HG03103 (cell line): ENCODE data around the gene CNIH2.
"Not testable (repeated sequence)": the region's sequence is repeated elsewhere in the genome, so short reads cannot be mapped to it uniquely, and the experiment has no call there.

ENCODE experiments used
- ATAC-seq: cut with Tn5 transposase; IDR thresholded peaks from one replicate; pipeline ENCODE4 v1.9.1; 2021; ENCODE audit warnings: low read depth; ENCODE audit not compliant: unreplicated experiment

CNIH2 gene

DNA sequence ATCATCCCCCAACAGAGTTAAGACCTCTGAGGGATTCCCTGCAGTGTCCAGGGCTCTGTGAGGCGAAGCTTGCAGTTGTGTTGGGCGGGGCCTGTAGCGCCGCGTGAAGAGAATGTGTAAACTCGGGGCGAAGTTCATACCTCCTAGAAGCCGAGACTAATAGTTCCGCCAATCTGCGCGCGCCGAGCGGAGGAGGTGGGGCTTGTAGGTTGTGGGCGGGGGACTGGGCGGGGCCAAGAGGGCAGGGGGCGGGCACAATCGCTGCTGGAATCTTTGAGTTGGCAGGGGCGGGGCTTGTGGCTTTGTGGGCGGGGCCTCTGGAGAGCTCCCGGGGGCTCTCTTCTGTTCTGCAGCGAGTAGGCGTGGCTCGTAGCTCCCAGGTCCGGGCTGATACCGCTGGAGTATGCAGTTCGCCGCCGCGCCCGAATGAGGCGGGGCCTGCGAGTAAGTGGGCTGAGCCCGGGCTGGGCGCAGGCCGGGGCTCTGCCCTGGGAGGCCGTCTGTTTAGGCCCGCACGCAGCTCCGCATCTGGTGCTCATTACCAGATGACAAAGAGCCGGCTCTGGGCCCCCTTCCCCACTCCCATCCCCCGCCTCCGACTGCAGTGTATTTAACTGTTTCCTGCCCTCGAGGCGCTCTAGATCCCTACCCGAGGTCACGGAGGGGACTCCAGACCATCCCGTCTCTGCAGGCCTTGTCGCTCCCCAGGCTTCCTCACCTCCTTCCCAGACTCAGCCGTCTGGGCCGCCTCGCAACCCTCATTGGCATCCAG, 34.8 kb downstream of the CNIH2 start:
- peak; percentile 60 for ATAC-seq

DNA sequence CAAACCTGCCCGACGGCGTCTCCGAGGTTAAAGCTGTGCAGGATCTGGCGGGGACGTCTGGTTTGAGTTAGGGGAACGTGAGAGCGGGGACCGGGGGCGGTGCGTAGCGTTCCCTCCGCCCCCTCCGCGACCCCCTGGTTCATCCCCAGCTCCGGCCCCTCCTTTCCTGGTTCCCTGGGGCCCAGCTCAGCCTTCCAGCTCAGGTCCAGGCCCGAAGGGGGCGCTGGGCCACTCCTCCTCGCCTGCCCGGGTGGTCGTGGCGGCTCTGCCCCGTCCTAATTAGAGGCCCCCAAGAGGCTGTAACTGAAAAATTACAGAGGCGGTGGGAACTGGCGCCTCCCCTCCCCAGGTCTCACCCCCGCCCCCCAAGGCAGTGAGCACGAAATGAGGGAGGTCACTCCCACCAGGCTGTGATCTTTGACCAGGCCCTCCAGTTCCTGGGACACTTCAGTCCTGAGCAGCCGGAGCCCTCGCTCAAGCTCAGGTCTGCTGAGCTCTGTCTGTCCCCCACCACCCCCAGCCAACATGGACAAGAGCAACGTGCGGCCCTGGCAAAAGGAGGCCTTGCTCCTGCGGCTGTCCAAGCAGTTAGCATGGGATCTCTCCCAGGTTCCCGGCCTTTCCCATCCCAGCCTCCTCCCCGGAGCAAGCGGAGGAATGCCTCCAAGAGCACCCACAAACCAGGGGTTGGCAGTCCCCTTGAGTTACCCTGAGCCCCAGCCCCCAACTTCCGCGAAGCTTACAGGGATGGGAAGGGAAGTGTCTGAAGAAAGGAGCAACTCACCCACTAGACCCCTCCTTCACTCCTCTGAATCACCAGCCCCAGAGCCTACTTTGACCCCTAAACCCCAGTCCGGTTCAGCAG, 35.6 kb downstream of the CNIH2 start:
- ATAC-seq = no peak

DNA sequence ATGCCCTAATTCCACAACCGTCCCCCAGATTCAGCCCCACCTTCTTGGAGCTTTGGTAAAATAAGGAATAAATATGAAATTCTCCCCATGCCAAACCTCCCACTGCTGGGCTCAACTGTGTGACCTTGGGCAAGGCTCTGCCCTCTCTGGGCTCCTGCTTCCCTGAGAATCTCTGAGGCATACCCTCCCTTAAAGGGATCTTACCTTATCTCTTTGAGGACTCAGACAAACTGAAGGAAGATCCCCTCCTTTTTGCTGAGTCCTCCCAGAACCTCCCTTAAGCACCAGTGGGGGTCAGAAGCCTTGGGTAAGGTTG, 36.2 kb downstream of the CNIH2 start:
- no peak for ATAC-seq

- ATAC-seq = no peak
Measured at GRCh38 chr11:66314561-66315497, 36.9 kb downstream of the CNIH2 start.

GRCh38 chr11:66315498-66315885, 37.5 kb downstream of the CNIH2 start:
- ATAC-seq = no peak

- ATAC-seq = no peak
Measured at GRCh38 chr11:66315921-66316811, 38.2 kb downstream of the CNIH2 start.

GRCh38 chr11:66316849-66317251, 38.9 kb downstream of the CNIH2 start, which contains the start of gene CD248:
TSS of gene CD248 (minus strand) at chr11:66317044. CDS start at chr11:66317027, 17 bp downstream.
- ATAC-seq = no peak

DNA sequence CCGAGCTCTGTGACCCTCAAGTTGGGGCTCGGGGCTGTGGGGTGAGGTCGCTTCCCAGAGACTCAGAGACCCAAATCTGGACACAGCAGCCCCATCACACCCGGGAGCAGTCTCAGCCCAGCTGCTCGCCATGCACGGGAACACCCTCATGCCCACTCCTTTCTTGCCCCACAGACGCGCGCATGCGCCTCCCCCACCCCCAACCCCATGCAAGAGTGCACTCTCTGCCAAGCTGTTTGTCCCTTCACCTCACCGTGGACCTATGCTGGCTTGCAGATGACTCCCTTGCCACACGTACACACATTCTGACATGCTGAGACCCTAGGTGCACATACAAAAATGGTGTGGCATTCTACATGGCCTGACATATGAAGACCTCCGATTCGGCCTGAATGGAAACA, 39.3 kb downstream of the CNIH2 start:
- ATAC-seq = no peak

DNA sequence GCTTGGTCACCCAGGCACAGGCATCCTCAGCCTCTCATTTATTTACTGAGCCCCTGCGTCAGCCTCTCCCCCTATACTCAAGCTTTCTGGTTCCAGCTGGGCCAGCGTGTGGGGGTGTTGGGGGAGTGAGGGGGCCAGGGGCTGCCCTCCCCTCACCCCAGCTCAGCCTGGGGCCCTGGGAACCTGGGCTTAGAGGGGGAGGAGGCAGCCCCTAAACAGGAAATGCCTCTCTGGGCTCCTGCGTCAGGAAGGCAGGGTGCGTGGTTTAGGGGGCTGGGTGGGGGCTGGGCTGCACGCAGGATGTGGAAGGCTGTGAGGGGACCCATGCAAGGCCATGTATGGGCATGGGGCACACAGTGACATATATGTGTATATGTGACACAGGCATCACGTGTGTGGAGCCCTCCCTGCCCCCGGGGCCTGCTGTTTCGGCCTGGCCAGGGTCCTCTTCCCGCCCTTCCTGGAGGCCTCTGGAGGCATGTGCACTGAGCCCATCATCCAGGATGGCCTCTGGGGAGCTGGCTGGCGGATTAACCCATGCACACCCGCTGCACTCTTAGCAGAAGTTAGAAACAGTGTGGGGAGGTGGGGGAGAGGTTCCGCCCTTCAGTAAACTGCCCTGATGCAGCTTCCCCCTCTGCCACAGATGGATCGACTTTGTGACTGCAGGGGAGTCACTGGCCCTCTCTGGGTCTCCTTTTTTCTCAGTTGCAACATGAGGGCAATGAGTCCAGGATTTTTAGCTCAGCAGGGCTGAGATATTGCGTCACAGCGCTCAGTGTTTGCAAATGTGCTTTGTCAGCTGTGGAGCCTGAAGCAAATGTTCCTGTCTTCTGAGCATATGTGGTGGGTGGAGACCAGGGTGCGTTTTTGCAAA, 40.0 kb downstream of the CNIH2 start:
- ATAC-seq = no peak

DNA sequence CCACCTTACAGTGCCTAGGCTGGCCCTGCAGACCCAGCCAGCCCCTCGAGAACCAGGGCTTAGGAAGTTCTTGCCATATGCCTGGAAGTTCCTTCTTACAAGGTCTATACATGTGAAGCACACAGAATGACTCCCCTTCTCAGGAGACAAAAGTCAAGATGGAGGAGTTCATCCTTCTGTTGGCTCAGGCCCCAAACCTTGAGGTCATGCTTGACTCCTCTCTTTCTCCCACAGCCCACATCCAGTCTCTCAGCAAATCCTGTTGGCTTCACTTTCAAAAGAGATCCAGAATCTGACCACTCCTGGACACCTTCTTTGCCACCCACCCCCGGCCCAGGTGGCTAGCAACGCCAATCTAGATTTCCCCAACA, 40.6 kb downstream of the CNIH2 start:
- ATAC-seq = no peak

DNA sequence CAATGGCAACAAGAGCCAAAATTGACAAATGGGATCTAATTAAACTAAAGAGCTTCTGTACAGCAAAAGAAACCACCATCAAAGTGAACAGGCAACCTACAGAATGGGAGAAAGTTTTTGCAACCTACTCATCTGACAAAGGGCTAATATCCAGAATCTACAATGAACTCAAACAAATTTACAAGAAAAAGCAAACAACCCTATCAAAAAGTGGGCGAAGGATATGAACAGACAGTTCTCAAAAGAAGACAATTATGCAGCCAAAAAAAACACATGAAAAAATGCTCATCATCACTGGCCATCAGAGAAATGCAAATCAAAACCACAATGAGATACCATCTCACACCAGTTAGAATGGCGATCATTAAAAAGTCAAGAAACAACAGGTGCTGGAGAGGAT, 42.3 kb downstream of the CNIH2 start:
- ATAC-seq = not testable (repeated sequence)

DNA sequence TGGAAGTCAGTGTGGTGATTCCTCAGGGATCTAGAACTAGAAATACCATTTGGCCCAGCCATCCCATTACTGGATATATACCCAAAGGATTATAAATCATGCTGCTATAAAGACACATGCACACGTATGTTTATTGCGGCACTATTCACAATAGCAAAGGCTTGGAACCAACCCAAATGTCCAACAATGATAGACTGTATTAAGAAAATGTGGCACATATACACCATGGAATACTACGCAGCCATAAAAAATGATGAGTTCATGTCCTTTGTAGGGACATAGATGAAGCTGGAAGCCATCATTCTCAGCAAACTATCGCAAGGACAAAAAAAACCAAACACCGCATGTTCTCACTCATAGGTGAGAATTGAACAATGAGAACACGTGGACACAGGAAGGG, 42.8 kb downstream of the CNIH2 start:
- not testable (repeated sequence) for ATAC-seq

DNA sequence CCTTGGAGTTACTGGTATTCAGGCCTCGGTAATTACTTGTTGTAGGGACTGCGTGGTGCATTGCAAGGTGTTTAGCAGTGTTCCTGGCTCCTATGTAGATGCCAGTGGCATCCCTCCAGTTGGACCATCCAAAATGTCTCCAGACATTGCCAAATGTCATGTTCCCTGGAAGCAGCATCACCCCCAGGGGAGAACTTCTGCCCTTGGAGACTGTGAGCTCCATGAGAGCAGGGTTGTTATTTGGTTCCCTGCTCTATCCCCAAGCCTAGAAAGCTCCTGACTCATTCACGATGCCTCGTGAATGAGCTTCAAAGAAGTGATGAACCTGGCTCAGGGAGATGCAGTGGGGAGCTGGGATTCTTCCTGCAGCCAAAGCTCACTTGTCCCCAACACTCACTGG, 43.6 kb downstream of the CNIH2 start:
- ATAC-seq = no peak

GRCh38 chr11:66322732-66323427, 44.9 kb downstream of the CNIH2 start:
- ATAC-seq = no peak

- no peak for ATAC-seq
Measured at GRCh38 chr11:66323684-66324083, 45.7 kb downstream of the CNIH2 start.

DNA sequence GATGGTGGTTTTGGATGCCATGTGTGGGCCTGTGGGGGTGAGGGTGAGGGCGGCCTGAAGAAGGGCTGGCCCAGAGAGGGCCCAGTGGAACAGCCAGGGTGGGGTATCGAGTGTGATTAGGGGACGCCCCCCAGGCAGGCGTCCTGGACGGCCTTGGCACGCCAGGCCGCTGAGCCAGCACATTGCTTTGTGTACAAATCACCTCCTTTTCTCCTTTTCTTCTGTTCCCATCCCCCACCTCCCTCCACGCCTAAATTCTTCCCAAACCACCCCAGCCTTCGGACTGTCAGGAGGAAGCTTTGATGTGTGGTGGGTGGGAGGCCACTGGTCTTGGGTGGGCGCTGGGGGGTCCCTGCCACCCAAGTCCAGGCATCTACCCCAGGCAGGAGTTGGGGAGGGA, 46.7 kb downstream of the CNIH2 start:
- no peak for ATAC-seq

- no peak for ATAC-seq
Measured at GRCh38 chr11:66325263-66325671, 47.3 kb downstream of the CNIH2 start.
